Breast epithelium (tissue), 4 donors: Measurements from ENCODE around the gene GABARAP. TPM values are rescaled to one million over a fixed set of nuclear protein-coding genes. Genes with fewer than 3 reads are reported as not detected.

Source experiments
- DNase-seq, 2 donors: peaks; one replicate each; pipeline ENCODE4 v3.0.0-alpha.2; 2019; ENCODE audit warnings: low spot score in 2 of 2
- H3K27ac ChIP-seq, 2 donors: fragments of 200-600 bp; sonication (generic) in 1 of 2; one replicate each; pipeline ENCODE4 v1.5.1; 2016 to 2019; ENCODE audit warnings: mild to moderate bottlenecking in 1 of 2
- H3K27me3 ChIP-seq, 2 donors: fragments of 200-600 bp; sonication (generic) in 1 of 2; one replicate each; pipeline versions ENCODE4 v1.5.1 to v1.6.0; 2017 to 2019; ENCODE audit warnings: control low read depth in 1 of 2, mild to moderate bottlenecking in 1 of 2
- H3K36me3 ChIP-seq: fragments of 200-600 bp; one replicate; pipeline ENCODE4 v1.5.1; 2019
- H3K4me1 ChIP-seq, 2 donors: fragments of 200-600 bp; sonication (generic); one replicate each; pipeline ENCODE4 v1.5.1; 2016 to 2019; ENCODE audit warnings: control low read depth in 1 of 2
- H3K4me3 ChIP-seq, 3 donors: fragments of 200-600 bp; sonication (generic); 1 replicate in 2 of 3; 2 replicates in 1 of 3; pipeline ENCODE4 v1.5.1; 2016 to 2019; ENCODE audit warnings: mild to moderate bottlenecking in 3 of 3, moderate library complexity in 2 of 3
- H3K9me3 ChIP-seq, 2 donors: fragments of 200-600 bp; sonication (generic) in 1 of 2; one replicate each; pipeline ENCODE4 v1.5.1; 2016 to 2019; ENCODE audit warnings: control low read depth in 1 of 2
- POLR2A ChIP-seq: fragments of 450-650 bp; IDR thresholded peaks from one replicate; pipeline ENCODE4 v1.6.1; 2016; ENCODE audit warnings: antibody characterized with exemption, mild to moderate bottlenecking, moderate library complexity
- POLR2AphosphoS5 ChIP-seq, 3 donors: sonication (generic); formaldehyde crosslinking; IDR thresholded peaks; one replicate each; pipeline ENCODE4 v1.6.1; 2017; ENCODE audit warnings: antibody characterized with exemption in 3 of 3
- intact Hi-C: fragments of 100-400 bp; cut with DNase I; formaldehyde crosslinking; loops from one replicate; pipeline ENCODE4 v1.15.1; 2023; ENCODE audit warnings: low total_unique reads
- total RNA-seq, 3 donors: library from RNA; depleted of rRNA; stranded (reverse); fragments of >200 nt; gene quantifications; one replicate each; pipeline ENCODE4 v1.1.0, GENCODE V29; 2016
- TF ChIP-seq, protein P1 (sequence below), 3 donors: fragments of 450-650 bp; IDR thresholded peaks; one replicate each; pipeline ENCODE4 v1.5.1; 2016 to 2017; ENCODE audit warnings: antibody characterized with exemption in 3 of 3, mild to moderate bottlenecking in 3 of 3, moderate library complexity in 3 of 3

The GABARAP gene
- total RNA-seq, 3 donors from 2014 or later, result 620 to 765 (median 631) TPM

- peak; percentile 92 to 94 for DNase-seq
- TF ChIP-seq, protein P1, sequence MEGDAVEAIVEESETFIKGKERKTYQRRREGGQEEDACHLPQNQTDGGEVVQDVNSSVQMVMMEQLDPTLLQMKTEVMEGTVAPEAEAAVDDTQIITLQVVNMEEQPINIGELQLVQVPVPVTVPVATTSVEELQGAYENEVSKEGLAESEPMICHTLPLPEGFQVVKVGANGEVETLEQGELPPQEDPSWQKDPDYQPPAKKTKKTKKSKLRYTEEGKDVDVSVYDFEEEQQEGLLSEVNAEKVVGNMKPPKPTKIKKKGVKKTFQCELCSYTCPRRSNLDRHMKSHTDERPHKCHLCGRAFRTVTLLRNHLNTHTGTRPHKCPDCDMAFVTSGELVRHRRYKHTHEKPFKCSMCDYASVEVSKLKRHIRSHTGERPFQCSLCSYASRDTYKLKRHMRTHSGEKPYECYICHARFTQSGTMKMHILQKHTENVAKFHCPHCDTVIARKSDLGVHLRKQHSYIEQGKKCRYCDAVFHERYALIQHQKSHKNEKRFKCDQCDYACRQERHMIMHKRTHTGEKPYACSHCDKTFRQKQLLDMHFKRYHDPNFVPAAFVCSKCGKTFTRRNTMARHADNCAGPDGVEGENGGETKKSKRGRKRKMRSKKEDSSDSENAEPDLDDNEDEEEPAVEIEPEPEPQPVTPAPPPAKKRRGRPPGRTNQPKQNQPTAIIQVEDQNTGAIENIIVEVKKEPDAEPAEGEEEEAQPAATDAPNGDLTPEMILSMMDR (IDR thresholded peaks at IDR 0.05), result peak; percentile 7 to 44 (median 34)
- peak; percentile 25 for TF ChIP-seq POLR2A
- peak; percentile 86 to 90 (median 87) for TF ChIP-seq POLR2AphosphoS5 (IDR thresholded peaks at IDR 0.05)
- Histone ChIP-seq H3K9me3 (no peaks in the 10 kb centered on the region), H3K4me3 (peak within 1 kb of the TSS; percentile 84 to 93 (median 87)), H3K27ac (peak within 1 kb of the TSS; percentile 100), H3K36me3 (no peaks in the 10 kb centered on the region), H3K4me1 (peaks cover 3 to 28% of the 10 kb centered on the region in 2 donors), H3K27me3 (no peaks in the 10 kb centered on the region)
- intact Hi-C loops, result no loop called here
Observed at GRCh38 chr17:7252176-7253043, 10.2 kb upstream of the GABARAP start, which contains the start of gene ELP5. ELP5 (plus strand) TSS chr17:7252215; CDS start chr17:7252551, 336 bp downstream.

GRCh38 chr17:7251661-7252175 is 9.5 kb upstream of the GABARAP start, which contains the start of gene CTDNEP1:
CTDNEP1 (minus strand) TSS chr17:7251734; CDS start chr17:7251296, 438 bp downstream.
- no peaks in the 10 kb centered on the region for H3K27me3 ChIP-seq
- peak within 1 kb of the TSS; percentile 84 to 93 (median 87) for H3K4me3 ChIP-seq
- TF ChIP-seq, protein P1 (IDR thresholded peaks at IDR 0.05), result no peak
- TF ChIP-seq POLR2A, result no peak
- no peak for TF ChIP-seq POLR2AphosphoS5 (IDR thresholded peaks at IDR 0.05)
- peak within 1 kb of the TSS; percentile 100 for H3K27ac ChIP-seq
- no peaks in the 10 kb centered on the region for H3K9me3 ChIP-seq
- intact Hi-C loops, result no loop called here
- H3K4me1 ChIP-seq, result peaks cover 3 to 28% of the 10 kb centered on the region in 2 donors
- DNase-seq, result peak; percentile 98 to 99
- H3K36me3 ChIP-seq, result no peaks in the 10 kb centered on the region

- Histone ChIP-seq H3K27me3 (no peaks in the 10 kb centered on the region), H3K4me3 (peak overlapping the region; percentile 84 to 93 (median 87)), H3K9me3 (no peaks in the 10 kb centered on the region), H3K27ac (peak overlapping the region; percentile 100), H3K36me3 (no peaks in the 10 kb centered on the region), H3K4me1 (peaks cover 3 to 28% of the 10 kb centered on the region in 2 donors)
- intact Hi-C loops, result no loop called here
- TF ChIP-seq, protein P1 (IDR thresholded peaks at IDR 0.05), result no peak
- TF ChIP-seq POLR2A, result no peak
- no peak for DNase-seq
Observed at GRCh38 chr17:7250695-7251627, 8.7 kb upstream of the GABARAP start.

GRCh38 chr17:7249830-7250229 is 7.6 kb upstream of the GABARAP start:
- Histone ChIP-seq H3K27ac (peak overlapping the region; percentile 100), H3K4me1 (peaks cover 3 to 28% of the 10 kb centered on the region in 2 donors), H3K9me3 (no peaks in the 10 kb centered on the region), H3K27me3 (no peaks in the 10 kb centered on the region), H3K4me3 (peak overlapping the region; percentile 84 to 93 (median 87)), H3K36me3 (no peaks in the 10 kb centered on the region)
- DNase-seq, result no peak
- TF ChIP-seq POLR2AphosphoS5 (IDR thresholded peaks at IDR 0.05) (no peak), POLR2A (no peak)
- TF ChIP-seq, protein P1 (IDR thresholded peaks at IDR 0.05), result no peak
- intact Hi-C loops, result no loop called here
